DND-41 (cell line): Measurements from ENCODE around the gene FOCAD.

Source experiments
- CTCF ChIP-seq: IDR thresholded peaks from 2 replicates; pipeline ENCODE4 v1.5.1; 2012; ENCODE audit warnings: borderline replicate concordance, low read length, moderate library complexity, mild to moderate bottlenecking; ENCODE audit not compliant: poor library complexity, severe bottlenecking; ENCODE audit errors: extremely low read depth
- EZH2 ChIP-seq: IDR thresholded peaks from 3 replicates; pipeline ENCODE4 v1.6.1; 2012; ENCODE audit warnings: borderline replicate concordance, low read depth, mild to moderate bottlenecking, moderate library complexity, low read length, inconsistent platforms; ENCODE audit not compliant: severe bottlenecking

- no peak for TF ChIP-seq CTCF
- TF ChIP-seq EZH2, result no peak
Observed at GRCh38 chr9:21039302-21039701, 355.2 kb downstream of the FOCAD start.
